ENCODE results near the gene USP13.

DNA sequence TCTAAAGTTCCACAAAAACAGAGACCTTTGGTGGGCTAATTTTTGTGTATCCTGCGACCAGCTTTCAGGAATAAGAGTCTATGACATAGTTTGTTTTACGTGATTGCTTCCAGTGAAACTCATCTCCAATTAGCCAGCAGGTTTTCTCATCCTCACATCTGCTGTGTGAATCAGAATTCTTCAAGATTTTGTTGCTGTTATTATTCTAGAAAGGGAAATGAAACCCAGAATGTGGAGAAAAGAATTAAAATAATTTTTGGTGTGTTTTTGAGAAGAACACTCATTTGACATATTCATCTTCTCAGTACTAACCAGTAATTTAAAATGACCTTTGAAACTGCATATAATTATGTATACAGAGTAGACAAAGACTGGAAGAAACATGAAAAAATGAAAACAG lies 175.9 kb downstream of the USP13 start:
- TF ChIP-seq, protein P1, sequence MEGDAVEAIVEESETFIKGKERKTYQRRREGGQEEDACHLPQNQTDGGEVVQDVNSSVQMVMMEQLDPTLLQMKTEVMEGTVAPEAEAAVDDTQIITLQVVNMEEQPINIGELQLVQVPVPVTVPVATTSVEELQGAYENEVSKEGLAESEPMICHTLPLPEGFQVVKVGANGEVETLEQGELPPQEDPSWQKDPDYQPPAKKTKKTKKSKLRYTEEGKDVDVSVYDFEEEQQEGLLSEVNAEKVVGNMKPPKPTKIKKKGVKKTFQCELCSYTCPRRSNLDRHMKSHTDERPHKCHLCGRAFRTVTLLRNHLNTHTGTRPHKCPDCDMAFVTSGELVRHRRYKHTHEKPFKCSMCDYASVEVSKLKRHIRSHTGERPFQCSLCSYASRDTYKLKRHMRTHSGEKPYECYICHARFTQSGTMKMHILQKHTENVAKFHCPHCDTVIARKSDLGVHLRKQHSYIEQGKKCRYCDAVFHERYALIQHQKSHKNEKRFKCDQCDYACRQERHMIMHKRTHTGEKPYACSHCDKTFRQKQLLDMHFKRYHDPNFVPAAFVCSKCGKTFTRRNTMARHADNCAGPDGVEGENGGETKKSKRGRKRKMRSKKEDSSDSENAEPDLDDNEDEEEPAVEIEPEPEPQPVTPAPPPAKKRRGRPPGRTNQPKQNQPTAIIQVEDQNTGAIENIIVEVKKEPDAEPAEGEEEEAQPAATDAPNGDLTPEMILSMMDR (IDR thresholded peaks at IDR 0.05 in 2 of 3, conservative IDR thresholded peaks at IDR 0.05 in 1 of 3; ENCODE audit: borderline replicate concordance in 1 of 3, insufficient read depth in 1 of 3, low read depth in 2 of 3, low read length in 2 of 3) = no peak
- no peak for TF ChIP-seq REST (IDR thresholded peaks at IDR 0.05; ENCODE audit: low read depth)
- TF ChIP-seq TCF7L2 (IDR thresholded peaks at IDR 0.05; ENCODE audit: borderline replicate concordance, extremely low read depth, insufficient read depth, insufficient read length) = no peak
- TF ChIP-seq POLR2A (IDR thresholded peaks at IDR 0.05; ENCODE audit: borderline replicate concordance, extremely low read depth, insufficient read depth, insufficient read length) = no peak
- TF ChIP-seq ZFX (IDR thresholded peaks at IDR 0.05) = no peak

Data from HCT116 (cell line).